Head of caudate nucleus (tissue), 42 donors: ENCODE results near the gene USH1G.
"Not testable (repeated sequence)": the region's sequence is repeated elsewhere in the genome, so short reads cannot be mapped to it uniquely, and the experiment has no call there.

Source experiments
- DNase-seq, 42 donors: peaks; one replicate each; pipeline versions ENCODE4 v3.0.0 to v3.0.0-alpha.2; 2020 to 2021; ENCODE audit warnings: mixed read lengths in 7 of 42
- intact Hi-C: fragments of 100-400 bp; cut with DNase I; formaldehyde crosslinking; loops from one replicate; pipeline ENCODE4 v1.15.0; 2022

Gene USH1G

GRCh38 chr17:74922694-74923537 lies at the start of gene USH1G:
Gene USH1G, minus strand, starts transcription at chr17:74923255. Its CDS starts 182 bp downstream, at chr17:74923073.
- intact Hi-C loops, result no loop called here
- DNase-seq, result no peak

DNA sequence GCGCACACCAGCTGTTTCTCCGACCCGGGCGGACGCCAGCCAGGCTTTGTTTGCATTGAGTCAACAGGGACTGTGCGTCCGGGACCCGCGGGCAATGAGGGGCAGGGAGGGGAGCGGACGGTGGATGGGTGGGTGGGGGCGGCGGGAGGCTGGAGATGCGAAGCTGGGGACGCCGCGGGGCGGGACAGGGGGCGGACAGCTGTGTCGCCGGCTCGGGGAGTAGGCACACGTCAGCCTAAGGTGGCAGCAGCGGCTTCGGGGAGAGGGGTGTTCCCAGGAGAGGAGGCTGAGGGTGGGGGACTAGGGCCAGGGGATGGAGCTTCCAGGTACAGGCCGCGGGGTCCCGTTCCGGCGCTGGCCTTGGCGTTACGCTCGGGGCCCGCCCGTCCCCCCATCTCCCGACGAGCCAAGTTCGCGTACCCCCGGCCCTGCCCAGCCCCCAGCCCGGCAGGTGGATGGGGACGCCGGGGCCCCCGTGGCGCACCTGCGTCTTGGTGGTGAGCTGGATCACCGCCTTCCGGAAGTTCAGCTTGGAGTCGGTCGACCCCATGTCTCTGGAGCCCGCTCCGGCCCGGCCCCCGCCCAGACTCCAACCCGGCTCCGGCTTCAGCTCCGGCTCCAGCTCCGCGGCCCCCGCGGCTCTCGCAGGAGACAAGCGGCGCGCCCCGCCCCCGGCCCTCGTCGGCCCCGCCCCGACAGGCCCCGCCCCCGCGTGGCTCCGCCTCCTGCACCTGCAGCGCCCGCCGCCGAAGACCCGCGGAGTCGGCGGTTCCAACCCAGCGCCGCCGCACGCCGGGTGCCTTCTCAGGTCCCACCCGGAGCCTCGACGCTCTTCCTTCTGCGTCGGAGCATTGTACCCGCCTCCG lies 49.3 kb upstream of the USH1G start, which contains the start of gene HID1:
Gene HID1 (minus strand): TSS at position 653 of the 866 bp plus-strand sequence. CDS start 103 bp downstream, at position 550.
- intact Hi-C loops, result loop anchor here (10.0 kb wide), 1 partner anchor 212 kb away; the partner anchor contains the start of gene SUMO2
- DNase-seq, result peak; percentile 65 to 96 (median 90)

DNA sequence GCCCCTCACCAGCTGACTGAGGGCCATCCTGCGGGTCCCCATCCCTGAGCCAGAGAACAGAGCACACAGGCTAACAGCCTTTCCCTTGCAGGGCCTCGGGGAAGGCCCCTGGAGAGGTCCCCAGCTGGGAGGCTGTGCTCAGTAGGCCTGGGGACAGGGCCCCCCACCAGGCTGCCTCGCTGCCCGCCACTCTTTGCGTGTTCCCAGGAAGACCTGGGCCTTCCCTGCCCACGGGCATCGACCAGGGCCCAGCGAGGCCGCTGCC lies 48.7 kb upstream of the USH1G start:
- intact Hi-C loops, result loop anchor here (10.0 kb wide), 1 partner anchor 213 kb away; the partner anchor contains the start of gene SUMO2
- no peak for DNase-seq

- intact Hi-C loops, result loop anchor here (10.0 kb wide), 1 partner anchor 214 kb away; the partner anchor contains the start of gene SUMO2
- no peak for DNase-seq
Observed at GRCh38 chr17:74971069-74971841, 48.2 kb upstream of the USH1G start.

DNA sequence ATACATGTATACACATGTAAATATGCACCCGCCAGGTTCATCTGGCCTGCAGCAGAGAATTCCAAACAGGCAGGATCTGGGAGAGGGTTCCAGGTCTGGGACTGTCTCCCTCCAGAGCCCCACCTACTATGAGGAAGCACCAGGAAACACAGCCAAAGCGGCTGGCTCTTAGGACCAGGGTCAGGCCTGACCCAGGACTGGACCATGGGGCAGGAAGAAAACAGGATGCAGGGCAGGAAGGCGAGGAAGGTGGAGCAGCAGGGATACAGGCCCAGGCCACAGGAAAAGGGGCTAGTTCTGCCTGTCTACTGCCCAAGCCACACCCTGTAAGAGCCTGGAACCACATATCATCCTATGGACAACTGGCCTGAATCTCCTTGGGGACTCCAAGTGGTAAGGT lies 47.3 kb upstream of the USH1G start:
- intact Hi-C loops, result loop anchor here (10.0 kb wide), 1 partner anchor 214 kb away; the partner anchor contains the start of gene SUMO2
- DNase-seq, result no peak

- intact Hi-C loops, result not testable (repeated sequence)
Observed at GRCh38 chr17:74969501-74969900, 46.4 kb upstream of the USH1G start.

DNA sequence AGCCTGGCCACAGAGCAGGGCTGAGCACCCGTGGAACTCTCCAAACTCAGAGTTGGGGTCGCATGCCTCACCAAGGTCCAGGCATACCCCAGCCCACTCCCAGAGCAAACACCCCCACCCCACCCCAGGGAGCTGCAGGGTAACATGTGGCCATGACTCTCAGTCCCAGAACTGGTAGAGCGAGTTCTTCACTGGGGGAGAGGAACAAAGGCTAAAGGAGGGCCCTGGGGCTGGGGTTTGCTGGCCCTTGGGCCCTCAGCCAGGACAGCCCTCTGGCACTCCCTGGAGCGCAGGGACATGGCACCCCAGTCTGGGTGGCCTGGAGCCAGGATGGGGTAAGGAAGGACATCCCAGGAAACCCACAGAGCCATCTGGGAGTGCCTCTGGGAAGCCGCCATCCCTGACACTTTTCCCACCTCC lies 45.3 kb upstream of the USH1G start:
- intact Hi-C loops, result no loop called here
- DNase-seq, result no peak

More at GRCh38 chr17:74969501-74969900, 46.4 kb upstream of the USH1G start:
- not testable (repeated sequence) for DNase-seq

DNA sequence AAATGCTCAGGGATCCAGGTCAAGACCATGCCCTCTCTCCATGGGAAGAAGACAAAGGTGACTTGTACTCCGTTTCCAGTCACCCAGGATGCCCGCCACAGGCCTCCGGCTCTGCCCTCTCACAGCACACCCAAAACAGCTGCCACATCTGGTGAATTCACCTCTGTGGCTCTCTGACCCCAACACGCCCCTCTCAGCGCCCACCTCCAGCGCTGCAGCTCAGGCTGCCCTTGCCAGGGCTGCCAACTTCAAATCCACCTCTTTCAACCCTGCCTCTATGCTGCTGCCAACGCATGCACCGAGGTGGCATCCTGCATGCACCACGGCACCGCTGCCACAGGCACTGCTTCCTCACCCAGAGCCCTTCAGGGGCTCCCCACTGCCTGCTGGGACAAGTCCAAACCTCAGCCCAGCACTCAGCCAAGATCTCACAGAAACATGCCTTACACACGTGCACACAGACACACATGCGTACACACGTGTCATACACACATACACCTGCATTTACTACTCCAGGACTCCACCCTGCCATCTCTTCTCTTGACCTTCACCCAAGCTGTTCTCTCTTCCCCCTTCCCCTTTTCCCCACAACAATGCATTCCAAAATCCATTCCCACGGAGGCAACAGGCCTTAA lies 42.0 kb upstream of the USH1G start:
- intact Hi-C loops, result loop anchor here (5.0 kb wide), 1 partner anchor 67 kb away; no protein-coding TSS in a partner anchor
- no peak for DNase-seq

GRCh38 chr17:74964246-74964761 lies 41.2 kb upstream of the USH1G start:
- no peak for DNase-seq
- intact Hi-C loops, result loop anchor here (5.0 kb wide), 1 partner anchor 68 kb away; no protein-coding TSS in a partner anchor

- intact Hi-C loops, result loop anchor here (5.0 kb wide), 1 partner anchor 69 kb away; no protein-coding TSS in a partner anchor
- DNase-seq, result peak in 3 of 42 donors; percentile 20 to 52 (median 36)
Observed at GRCh38 chr17:74963656-74964055, 40.6 kb upstream of the USH1G start.

DNA sequence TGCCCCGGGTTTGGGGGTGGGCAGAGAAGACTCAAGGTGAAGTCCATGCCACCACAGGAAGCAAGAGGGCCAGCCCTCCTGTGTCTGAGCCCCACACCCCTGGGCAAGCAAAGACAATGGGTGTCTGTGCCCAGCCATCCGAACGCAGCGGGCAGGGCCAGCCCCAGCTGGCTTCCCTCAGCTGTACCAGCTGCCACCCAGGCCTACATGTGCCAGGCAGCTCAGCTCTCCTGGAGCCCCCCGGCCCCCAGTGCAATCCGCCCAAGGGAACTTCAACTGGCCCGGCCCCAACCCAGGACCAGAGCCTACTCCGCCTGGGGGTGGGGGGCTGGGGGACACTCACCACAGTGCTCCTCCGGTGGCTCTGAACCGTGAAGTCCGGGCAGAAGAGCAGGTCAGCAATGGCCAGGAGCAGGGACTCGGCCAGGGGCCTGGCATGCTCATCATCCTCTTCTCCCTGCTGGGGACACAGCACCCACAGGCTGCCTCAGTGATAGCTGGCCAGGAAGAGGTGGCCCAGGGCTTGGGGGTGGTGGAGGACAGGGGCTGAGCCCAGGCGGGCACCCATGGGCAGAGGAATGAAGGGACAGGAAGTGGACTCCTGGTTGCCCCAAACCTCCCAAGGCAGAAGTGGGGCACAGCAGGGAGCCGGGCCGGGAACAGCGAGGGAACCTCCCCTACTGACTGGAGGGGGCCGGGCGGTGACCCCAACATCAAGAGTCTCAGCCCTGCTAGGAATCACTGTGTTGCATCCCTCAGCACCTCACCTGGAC lies 39.8 kb upstream of the USH1G start:
- intact Hi-C loops, result loop anchor here (5.0 kb wide), 1 partner anchor 69 kb away; no protein-coding TSS in a partner anchor
- peak; percentile 62 to 91 (median 80) for DNase-seq

GRCh38 chr17:74961657-74962350 lies 38.7 kb upstream of the USH1G start:
- intact Hi-C loops, result loop anchor here (5.0 kb wide), 1 partner anchor 70 kb away; no protein-coding TSS in a partner anchor

DNA sequence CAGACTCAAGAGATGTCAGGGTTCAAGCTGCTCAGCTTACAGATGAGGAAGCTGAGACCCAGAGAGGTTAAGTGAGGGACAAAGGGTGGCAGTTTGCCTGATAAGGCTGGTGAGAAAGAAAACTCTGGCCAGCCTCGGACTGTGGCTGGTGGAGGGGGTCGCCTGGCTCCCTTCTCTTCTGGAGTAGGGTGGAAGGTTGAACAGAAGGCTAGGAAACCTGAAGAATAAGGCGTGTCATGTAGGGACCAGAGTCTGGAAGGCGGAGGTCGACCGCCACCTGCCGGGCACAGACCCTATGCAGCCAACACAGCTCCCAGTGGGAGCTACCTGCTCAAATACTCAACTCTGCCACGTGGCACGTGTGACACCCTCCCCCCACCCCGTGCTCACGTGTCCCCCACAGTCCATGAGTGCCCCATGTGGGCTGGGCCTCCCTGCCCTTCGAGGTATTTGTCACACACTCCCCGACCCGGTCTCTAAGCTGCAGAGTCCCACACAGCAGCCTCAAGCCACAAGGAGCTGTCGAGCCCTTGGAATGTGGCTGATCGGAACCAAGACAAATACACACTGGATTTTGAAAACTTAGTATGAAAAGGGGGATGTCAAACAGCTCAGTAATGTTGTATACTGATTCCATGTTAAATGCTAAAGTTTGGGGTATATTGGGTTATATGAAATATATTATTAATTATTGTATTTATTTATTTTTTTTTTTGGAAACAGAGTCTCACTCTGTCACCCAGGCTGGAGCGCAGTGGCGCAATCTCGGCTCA lies 37.7 kb upstream of the USH1G start:
- intact Hi-C loops, result loop anchor here (5.0 kb wide), 1 partner anchor 72 kb away; no protein-coding TSS in a partner anchor
- DNase-seq, result no peak

More at GRCh38 chr17:74961657-74962350, 38.7 kb upstream of the USH1G start:
- DNase-seq, result peak; percentile 77 to 98 (median 92)

DNA sequence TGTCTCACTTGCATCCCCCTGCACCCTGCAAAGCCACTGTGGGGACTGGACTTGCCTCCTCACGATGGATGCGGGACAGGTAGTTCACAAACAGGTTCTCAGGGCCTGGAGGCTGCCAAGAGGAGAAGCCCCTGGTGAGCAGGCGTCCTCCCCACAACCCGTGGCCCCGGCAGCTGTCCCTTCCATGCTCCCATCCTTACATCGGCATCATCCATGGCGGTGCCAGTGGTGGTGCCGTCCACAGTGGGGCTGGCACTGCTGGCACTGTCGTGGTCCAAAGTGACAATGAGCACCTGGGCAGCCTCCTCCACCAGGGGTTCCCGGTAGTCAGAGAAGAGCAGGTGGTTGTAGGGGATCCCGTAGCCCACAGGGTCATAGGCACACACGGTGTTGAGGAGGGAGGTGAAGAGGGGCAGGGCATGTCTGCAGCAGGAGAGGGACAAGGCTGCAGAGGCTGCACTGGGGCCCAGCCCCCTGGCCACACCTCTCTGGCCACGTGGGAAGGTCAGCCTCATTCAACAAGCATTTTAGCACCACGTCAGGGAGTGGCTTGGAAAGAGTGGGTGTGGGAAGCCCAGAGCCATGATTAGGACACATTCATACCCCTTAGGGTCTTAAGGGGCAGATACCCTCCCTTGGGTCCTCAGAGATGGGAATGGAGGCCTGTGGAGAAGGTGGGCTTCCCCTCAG lies 36.9 kb upstream of the USH1G start:
- no peak for DNase-seq
- intact Hi-C loops, result loop anchor here (5.0 kb wide), 1 partner anchor 72 kb away; no protein-coding TSS in a partner anchor
